COR-L47 (cell line): Measurements from ENCODE around the gene PTPRK.
"Not testable (repeated sequence)": the region's sequence is repeated elsewhere in the genome, so short reads cannot be mapped to it uniquely, and the experiment has no call there.

Experiments
- DNase-seq: peaks from one replicate; lab custom pipeline; 2025; lab: John Stamatoyannopoulos, UW

PTPRK gene

DNA sequence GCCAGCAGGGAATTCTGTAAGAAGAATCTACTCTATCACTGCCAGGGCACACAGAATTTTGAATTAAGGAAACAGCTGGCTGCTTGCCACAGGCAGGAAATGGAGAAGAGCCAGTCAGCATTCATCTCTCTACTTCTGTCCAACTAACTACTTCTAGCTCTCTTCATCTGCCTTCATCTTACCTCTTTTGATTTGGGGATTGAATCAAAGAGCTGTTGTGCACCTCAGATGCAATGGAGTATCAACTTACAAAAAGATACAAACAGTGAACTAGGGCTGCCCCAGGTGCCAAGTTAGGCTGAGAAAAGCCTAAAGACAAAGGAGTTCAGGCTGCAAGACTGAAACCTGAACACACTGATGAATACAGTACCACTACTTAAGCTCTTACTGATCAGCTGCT is 82.0 kb downstream of the PTPRK start:
- DNase-seq, result no peak

DNA sequence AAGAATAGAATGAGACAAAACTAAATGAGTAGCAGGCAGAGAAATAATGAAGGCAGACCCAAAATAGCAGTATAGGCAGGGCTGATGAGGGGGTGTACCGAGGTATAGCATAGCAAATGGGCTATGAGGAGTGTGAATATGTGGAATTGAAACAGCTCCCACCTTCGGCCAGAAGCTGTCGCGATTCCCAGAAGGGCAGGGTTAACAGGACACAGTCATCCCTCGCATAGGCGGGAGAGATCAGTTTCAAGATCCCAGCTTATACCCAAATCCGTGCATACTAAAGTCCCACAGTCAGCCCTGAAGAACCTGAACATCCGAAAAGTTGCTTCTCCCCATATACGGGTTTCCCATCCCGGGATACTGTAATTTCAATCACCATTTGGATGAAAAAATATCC is 82.7 kb downstream of the PTPRK start:
- DNase-seq, result no peak

DNA sequence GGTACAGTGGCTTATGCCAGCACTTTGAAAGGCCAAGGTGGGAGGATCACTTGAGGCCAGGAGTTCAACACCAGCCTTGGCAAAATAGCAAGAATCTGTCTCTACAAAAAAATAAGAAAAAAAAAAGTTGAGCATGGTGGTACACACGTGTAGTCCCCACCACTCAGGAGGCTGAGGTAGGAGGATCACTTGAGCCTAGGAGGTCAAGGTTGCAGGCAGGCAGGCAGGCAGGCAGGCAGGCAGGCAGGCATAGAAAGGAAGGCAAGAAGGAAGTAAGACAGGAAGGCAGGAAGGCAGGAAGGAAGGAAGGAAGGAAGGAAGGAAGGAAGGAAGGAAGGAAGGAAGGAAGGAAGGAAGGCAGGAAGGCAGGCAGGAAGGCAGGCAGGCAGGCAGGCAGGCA is 85.6 kb downstream of the PTPRK start:
- not testable (repeated sequence) for DNase-seq

DNA sequence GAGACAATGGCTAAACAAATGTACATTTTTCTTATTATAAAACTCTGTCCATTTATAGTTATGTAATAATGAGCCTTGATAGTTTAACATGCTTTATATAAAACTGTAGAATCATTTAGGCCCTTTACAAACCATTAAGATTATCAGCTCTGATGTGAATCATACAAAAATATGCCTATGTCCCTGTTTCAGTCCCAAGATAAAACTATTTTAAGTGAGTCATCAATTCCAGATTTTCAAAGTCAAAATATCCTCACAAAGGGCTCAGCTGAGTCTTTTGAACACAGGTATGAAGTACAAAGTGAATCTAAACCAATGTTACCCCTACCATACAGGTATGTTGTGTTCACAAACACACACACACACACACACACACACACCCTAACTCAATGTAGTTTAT is 88.0 kb downstream of the PTPRK start:
- DNase-seq, result no peak

DNA sequence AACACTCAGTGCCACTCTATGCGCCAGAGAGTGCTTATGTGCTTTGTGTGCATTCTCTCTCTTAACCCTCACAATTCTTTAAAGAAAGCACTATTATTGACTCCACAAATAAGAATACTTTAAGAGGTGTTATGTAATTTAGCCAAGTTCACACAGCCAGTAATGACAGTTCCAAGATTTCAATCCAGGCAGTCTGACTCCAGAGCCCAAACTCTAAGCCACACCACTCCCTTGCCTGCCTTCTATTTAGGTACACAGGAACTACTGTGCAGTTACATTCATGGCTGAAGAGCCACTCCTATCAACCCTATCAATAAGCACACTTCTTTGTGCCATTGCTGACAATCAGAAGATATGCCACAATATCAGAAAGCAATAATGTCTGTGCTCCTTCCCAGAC is 93.3 kb downstream of the PTPRK start:
- DNase-seq, result no peak

DNA sequence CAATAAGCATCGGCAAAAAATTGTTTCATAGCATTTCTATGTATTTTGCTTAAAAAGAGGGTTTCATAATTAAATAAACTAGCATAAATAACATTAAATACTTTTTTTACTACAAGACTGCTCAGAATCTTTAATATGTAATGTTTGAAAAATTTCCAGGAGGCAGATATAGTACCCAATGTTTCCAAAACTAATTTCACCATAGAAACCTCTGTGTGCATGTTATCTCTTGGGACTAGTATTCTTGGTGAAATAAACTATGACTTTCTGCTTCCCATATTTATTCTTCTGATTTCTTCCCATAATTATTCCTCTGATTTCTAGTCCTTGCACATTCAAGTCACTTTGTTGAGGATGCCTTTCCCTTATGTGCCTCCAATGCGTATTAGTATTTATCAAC is 94.5 kb downstream of the PTPRK start:
- DNase-seq, result no peak

DNA sequence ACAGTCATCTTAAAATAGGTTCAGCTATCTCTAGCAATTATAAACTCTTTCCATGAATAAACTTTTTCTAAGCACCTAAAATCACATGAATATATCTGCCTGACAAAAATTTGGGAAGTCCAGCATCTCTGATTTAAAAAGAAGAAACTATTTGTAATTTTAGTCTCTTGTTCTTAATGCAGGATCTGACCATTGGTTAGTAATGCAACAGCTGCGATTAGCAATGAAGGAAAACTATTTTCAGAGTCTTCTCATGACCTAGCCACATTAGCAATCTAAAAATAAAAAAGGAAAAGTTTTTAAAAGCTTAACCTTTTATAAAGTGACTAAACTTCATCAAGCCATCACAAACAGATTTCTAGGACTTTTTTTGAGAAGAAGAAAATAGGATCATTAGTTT is 97.5 kb downstream of the PTPRK start:
- no peak for DNase-seq

DNA sequence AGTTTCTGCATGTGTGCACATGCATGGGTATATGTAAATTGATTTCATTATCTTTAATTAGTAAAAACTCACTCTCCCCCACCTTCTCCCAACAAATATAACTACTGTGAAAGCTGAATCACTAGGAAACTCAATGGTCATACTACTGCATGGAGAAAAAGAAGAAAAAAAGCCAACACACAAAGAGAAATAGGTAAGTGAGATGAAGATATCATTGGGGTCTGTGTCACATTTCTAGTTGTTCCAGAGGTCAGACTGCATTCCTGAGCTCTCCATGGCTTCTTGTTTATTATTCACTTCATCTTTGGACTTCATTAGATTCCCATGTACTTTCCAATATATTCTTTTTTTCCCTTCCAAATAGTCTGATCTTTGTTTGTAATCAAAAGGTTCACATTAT is 98.2 kb downstream of the PTPRK start:
- DNase-seq, result no peak

DNA sequence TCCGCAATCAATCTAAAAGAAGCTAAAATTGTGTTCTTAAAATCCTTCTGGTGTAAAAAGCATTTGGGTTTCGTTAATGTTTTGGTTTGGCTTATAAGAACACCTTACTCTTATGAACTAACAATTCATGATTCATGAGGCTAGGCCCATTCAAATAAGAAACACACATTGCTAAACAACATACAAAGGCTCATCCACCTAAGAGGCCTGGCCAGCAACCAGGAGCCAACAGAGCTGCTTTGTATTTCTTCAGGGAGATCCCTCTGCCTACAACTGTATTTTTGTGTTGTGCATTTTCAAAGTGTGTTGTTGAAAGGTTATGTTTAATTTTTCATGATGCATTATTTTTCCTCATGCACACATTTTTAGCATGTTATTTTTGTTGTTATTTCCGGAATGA is 98.6 kb downstream of the PTPRK start:
- DNase-seq, result no peak

DNA sequence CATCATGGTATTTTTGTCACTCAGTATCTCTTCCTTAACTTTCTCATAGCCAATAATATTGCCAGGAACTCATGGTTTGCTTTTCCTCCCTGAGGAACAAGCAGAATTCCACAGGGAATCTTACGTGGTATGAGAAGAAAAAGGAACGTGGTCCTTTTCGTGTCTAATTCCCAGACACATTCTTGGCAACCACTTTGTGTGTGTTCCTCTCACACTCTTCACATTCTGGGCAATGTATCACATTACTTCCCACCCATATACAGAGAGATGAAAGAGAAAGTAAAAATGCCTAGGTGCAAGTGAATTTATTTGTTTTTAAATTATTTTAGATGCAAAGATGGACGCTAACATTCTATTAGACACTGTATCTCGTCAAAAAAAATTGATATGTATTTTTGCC is 102.7 kb downstream of the PTPRK start:
- no peak for DNase-seq

DNA sequence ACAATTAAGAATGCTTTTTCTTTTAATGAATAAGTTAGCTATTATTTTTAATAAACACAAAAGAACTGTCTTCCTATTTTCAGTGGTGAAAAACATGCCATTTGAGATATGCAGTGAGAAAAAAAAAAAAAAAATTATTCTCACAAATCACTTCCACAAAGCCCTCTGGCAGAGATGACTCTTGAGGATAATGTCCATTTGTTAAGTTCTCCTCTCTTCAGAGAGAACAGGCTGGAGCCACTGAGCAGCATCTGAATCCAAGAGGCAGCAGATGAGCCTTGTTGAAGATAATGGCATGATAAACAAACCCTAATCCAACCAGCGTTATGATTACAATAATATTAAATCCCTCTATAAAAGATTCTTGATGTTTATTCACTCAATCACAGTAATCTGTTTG is 105.0 kb downstream of the PTPRK start:
- DNase-seq, result no peak

DNA sequence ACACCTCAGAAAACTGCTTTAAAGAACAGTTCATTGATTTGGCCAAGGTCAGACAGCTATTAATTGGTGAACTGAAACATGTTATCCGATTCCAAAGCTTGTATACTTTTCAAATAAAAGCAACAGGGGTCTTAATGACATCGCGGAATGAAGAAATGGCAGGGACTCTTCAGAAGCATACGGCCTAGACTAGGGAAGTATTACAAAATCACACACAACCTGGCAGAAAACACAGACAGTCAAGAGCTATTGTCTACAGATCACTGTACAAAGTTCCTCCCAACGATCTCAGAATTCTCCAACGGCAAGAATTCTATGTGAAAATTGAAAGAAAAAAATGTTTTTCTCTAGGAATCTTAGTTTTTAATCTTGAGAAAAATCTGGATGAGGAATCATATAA is 105.5 kb downstream of the PTPRK start:
- DNase-seq, result no peak

DNA sequence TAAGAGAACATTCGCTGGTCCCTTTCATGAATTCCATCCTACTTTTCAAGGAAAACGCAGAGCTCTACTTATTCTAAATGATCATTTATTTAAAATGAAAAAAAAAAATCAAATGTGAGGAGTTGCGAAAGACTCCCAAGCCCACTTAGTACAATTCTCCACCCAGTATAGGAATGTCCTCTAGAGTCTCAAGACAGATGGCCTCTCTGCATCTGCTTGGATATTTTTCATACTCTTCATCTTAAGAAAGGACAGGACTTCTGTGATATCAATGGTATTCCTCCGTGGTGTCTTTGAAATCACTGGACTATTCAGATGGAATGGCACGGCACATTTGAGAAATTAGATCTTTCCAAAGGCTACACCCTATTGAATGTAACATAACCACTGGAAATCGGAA is 107.1 kb downstream of the PTPRK start:
- no peak for DNase-seq

DNA sequence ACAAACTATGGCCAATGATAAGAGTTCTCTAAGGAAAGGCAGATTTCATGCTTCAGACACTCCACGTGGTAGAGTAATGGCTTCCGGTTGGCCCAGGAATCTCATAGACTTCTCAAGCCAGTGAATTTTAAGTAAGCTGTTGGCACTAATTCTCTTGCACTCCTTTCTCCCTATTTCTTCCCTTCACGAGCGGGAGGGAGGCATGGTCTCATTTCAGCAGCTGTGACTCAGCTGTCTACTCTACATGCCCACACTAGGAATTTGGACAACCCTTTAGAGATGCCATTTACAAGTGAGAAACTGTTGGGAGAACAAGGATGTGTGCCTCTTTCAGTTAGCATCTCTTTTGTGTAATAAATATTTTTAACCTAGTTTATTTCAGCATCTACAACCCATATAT is 107.7 kb downstream of the PTPRK start:
- DNase-seq, result no peak

DNA sequence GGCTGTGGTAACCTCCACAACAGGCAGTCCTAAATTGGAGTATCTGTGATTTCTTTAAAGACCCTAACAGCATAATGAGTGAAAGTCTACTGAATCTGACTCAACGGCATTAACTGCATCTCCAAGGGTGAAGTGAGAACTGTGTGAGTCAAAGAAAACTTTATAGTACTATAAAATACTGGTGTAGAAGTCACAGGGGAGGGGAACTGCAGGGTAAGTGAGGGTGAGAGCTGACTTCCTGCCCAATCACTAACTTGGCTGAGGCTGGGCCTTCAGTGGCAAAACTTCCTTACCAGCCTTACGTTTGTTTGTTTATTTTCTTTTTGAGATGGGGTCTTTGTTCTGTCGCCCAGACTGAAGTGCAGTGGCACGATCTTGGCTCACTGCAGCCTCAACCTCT is 109.8 kb downstream of the PTPRK start:
- no peak for DNase-seq

DNA sequence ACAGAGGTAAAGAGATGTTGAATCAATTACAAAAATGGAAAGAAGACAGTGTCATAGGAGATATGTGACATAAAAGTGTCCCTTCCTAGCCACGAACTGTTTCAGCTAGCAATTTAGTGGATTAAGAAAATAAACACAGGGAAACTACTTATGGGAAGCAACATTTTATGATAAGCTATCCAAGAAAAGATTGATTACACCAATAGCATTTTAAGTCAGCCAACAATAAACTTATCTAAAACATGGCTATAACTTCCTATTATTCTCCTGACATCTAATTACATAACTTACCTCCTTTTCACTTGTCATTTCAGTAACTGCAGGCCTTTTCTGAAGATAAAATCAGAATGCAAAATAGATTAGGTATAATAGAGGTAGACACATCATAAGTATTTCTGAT is 111.4 kb downstream of the PTPRK start:
- DNase-seq, result no peak

DNA sequence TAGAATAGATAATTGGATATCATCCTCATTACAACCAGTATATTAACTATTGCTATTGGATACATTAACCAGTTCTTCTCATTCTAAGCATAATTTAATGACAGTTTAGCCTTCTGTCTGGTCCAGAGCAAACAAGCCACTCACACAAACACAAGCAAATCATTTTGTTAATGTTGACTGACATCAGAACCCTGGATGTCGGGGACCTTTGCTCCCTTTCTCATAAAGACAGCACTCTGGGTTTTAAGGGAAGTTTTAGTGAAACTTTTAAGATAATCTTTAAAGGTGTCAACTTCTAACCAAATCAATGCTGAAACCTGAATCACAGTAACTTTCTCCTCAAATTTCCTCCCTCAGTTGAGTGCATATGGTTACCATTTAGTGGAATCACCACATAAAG is 113.9 kb downstream of the PTPRK start:
- DNase-seq, result no peak

DNA sequence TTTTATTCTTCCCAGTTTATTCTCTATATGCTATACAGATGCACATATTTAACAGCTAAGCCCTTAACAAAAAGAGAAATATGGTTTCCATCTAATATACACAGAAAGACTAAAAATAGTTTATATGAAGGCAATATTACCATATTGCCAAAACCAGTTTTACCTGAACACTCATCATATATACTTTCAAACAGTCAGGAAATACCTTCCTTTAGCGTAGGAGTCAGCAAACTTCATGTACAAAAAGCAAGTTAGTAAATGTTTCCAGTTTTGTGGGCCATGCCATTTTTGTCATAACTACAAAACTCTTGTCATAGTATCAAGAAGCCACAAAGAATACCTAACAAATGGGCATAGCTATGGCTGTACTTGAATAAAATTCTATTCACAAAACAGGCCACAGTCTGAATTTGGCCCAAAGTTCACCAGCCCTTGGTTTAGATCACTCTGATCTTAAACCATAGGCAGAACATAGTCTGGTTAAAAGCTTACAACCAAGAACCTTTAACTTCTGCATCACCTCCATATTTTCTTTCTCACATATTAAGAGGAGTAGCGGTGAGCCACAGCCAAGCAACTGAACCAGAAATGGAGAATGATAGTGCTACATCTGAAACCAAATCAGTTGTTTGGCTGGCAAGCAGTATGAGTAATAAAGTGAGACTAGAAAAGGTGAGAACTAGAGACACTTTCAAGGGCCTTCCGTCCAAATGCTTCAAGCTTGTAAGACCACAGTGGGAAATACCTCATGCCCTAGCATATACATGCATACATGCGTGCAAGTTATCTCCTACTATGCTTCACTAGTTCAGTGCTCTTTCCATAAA is 116.6 kb downstream of the PTPRK start:
- no peak for DNase-seq

DNA sequence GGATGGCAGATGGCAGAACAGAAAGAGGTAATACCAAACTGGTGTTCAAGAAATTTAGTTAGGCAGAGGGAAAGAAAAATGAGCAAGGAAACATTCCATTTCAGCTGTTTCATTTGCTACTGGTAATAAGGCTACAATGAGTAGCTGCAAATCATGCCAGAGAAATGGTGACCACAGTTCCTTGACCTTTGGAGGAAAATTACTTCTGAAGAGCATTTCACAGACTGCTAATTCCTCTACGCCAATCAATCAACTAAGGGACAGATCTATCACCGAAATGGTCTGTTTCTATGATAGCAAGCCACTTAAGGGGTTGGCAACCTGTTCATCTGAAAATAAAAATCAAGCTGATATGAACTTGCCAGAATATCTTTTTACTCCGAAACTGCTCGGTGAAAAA is 119.5 kb downstream of the PTPRK start:
- no peak for DNase-seq

DNA sequence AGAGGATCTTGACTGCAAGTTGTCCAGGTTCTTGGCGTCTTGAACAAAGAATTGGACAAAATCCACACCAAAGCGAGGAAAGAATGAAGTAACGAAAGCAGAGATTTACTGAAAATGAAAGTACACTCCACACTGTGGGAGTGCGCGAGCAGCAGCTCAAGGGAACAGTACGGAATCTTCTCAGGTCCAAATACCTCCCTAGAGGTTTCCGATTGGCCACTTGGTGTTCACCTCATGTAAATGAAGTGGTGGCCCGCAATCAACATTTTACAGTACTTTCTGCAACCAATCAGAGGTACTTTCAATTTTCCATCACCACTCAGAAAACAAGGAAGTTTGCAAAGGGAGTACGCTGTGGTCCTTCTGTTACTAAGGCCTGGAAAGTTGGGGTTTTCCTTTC is 122.4 kb downstream of the PTPRK start:
- DNase-seq, result no peak

DNA sequence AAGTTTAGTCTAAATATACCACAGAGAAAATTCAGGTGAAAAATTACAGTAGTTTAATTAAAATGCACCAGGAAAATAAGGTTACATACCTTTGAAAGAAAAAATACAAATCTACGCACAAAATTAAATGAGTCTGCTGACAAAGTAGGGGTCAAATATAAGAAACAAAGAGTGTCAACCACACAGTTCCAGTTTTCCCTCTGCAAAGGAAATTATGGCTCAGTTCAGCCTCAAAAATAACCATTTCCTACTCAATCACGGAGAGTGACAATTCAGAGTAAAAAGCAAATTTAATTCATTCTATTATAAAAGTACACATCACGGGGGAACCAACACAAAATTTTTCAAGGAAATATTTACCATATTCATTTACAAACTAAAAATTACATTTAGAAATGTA is 124.8 kb downstream of the PTPRK start:
- DNase-seq, result no peak

DNA sequence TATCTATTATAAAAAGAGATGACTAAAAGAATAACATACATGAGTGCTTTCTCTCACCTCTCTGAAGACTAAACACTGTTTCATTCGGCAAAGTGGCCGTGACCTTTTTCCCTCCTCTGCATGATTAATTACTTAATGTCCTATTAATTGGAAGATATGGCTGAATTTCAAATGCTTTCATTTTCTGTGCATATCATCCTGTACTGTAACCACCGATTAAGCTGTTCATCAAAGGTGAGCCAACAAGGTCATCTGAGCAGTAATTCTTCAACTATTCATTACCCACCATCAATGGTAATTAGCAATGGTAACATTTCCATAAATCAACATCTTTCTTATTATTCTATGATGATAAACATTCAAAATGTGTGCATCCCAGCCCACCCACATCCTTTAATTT is 125.2 kb downstream of the PTPRK start:
- no peak for DNase-seq

DNA sequence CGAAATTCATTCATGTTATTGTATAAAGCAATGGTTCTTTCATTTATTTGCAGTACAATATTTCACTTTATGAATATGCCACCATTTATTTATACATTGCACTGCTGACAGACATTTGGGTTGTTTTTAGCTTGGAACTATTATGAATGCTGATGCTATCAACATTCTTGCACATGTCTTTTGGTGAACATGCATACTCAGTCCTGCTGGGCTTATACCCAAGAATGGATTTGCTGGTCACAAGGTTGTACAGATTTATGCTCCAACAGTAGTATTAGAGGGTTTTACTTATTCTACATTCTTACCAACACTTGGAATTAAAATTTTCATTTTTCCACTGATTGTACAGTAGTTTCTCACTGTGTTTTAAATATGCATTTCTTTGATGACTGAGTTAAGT is 126.2 kb downstream of the PTPRK start:
- no peak for DNase-seq

DNA sequence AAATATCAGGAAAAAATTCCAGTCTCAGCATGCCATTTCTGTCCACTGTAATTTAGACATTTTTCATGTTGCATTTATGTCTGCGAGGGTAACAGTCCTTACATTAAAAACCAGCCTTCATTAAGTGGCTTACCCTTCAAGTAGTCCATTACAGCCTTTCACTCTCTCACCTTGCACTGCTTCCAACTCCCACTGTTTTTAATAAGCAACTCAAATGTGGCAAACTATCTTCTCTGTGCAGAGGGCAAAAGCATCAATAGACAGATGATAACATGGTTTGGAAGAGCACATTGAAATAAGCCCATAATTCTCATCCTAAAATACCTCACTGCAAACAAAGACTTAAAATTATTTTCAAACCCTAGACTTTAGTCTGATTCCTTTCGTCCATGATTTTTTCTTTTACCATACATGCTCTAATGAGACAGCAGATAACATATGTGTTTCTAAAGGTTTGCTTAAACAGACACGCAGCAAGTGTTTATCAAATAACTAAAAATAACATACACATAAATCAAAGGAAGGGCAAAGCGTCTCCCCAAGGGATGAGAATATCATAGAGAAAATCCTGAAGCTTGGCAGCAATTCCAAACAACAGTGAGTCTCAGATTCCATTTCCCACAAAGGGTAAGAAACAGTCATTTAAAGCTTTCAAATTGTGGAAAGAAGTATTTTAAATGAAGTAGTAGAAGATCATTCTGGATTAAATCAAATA is 130.4 kb downstream of the PTPRK start:
- peak; percentile 13 for DNase-seq
